Measurements from ENCODE around the gene DYNLT5. TPM values are rescaled to one million over a fixed set of nuclear protein-coding genes. Genes with fewer than 3 reads are reported as not detected.

DYNLT5 gene
- total RNA-seq, 2 experiments from 2014 or later: not detected

- no peak overlapping the region for H3K27ac Mint-ChIP-seq
- ATAC-seq (ENCODE audit: low read depth) (no peak), DNase-seq (no peak)
- peaks cover 6% of the 10 kb centered on the region for H3K27me3 Mint-ChIP-seq
- POLR2A ChIA-PET: no interaction called here
- peaks cover 1% of the 10 kb centered on the region for H3K4me1 Mint-ChIP-seq
- H3K36me3 Mint-ChIP-seq: peaks cover 3% of the 10 kb centered on the region
- H3K9me3 Mint-ChIP-seq: no peaks in the 10 kb centered on the region
- H3K4me3 Mint-ChIP-seq: no peak overlapping the region
Observed at GRCh38 chr1:66761221-66761620, 9.0 kb downstream of the DYNLT5 start.

- peaks cover 10% of the 10 kb centered on the region for H3K4me1 Mint-ChIP-seq
- DNase-seq: no peak
- peaks cover 2% of the 10 kb centered on the region for H3K27me3 Mint-ChIP-seq
- peak; percentile 53 for ATAC-seq (ENCODE audit: low read depth)
- no peaks in the 10 kb centered on the region for H3K9me3 Mint-ChIP-seq
- no peak overlapping the region for H3K4me3 Mint-ChIP-seq
- H3K27ac Mint-ChIP-seq: no peak overlapping the region
- H3K36me3 Mint-ChIP-seq: peaks cover 1% of the 10 kb centered on the region
- POLR2A ChIA-PET: interaction anchor here (0.5 to 0.8 kb wide), 2 partner anchors 160 to 769 kb away, joined by 3 read pairs; partner anchors contain the start of genes DNAI4 and MIER1
Observed at GRCh38 chr1:66764994-66765578, 12.8 kb downstream of the DYNLT5 start.

GRCh38 chr1:66767626-66768025 lies 15.4 kb downstream of the DYNLT5 start:
- no peaks in the 10 kb centered on the region for H3K36me3 Mint-ChIP-seq
- no peak overlapping the region for H3K27ac Mint-ChIP-seq
- ATAC-seq (ENCODE audit: low read depth) (no peak), DNase-seq (no peak)
- H3K9me3 Mint-ChIP-seq: no peaks in the 10 kb centered on the region
- POLR2A ChIA-PET: no interaction called here
- no peak overlapping the region for H3K4me3 Mint-ChIP-seq
- H3K4me1 Mint-ChIP-seq: peaks cover 18% of the 10 kb centered on the region
- H3K27me3 Mint-ChIP-seq: no peaks in the 10 kb centered on the region

GRCh38 chr1:66768965-66769364 lies 16.7 kb downstream of the DYNLT5 start:
- no peak for ATAC-seq (ENCODE audit: low read depth)
- POLR2A ChIA-PET: interaction anchor here (0.8 kb wide), 1 partner anchor 161 kb away, joined by 3 read pairs; no protein-coding TSS in a partner anchor

GRCh38 chr1:66769512-66770229 lies 17.4 kb downstream of the DYNLT5 start:
- no peaks in the 10 kb centered on the region for H3K36me3 Mint-ChIP-seq
- POLR2A ChIA-PET: interaction anchor here (0.8 kb wide), 2 partner anchors 155 to 160 kb away, joined by 3 to 4 read pairs; partner anchors contain the start of genes DNAI4 and MIER1
- ATAC-seq (ENCODE audit: low read depth) (peak; percentile 77), DNase-seq (no peak)
- no peaks in the 10 kb centered on the region for H3K9me3 Mint-ChIP-seq
- H3K4me1 Mint-ChIP-seq: peaks cover 18% of the 10 kb centered on the region
- peak overlapping the region; percentile 63 for H3K27ac Mint-ChIP-seq
- H3K27me3 Mint-ChIP-seq: no peaks in the 10 kb centered on the region
- H3K4me3 Mint-ChIP-seq: peak overlapping the region; percentile 72

More at GRCh38 chr1:66768965-66769364, 16.7 kb downstream of the DYNLT5 start:
- H3K4me3 Mint-ChIP-seq: peak overlapping the region; percentile 72
- H3K27ac Mint-ChIP-seq: peak overlapping the region; percentile 63
- no peaks in the 10 kb centered on the region for H3K27me3 Mint-ChIP-seq
- peaks cover 18% of the 10 kb centered on the region for H3K4me1 Mint-ChIP-seq
- no peak for DNase-seq
- H3K36me3 Mint-ChIP-seq: no peaks in the 10 kb centered on the region
- no peaks in the 10 kb centered on the region for H3K9me3 Mint-ChIP-seq

- H3K36me3 Mint-ChIP-seq: no peaks in the 10 kb centered on the region
- DNase-seq: no peak
- H3K4me1 Mint-ChIP-seq: peaks cover 18% of the 10 kb centered on the region
- H3K27me3 Mint-ChIP-seq: no peaks in the 10 kb centered on the region
- peak overlapping the region; percentile 2 for H3K27ac Mint-ChIP-seq
- POLR2A ChIA-PET: interaction anchor here (0.8 kb wide), 1 partner anchor 154 kb away, joined by 4 read pairs; the partner anchor contains the start of genes DNAI4 and MIER1
- H3K4me3 Mint-ChIP-seq: peak overlapping the region; percentile 72
- no peak for ATAC-seq (ENCODE audit: low read depth)
- H3K9me3 Mint-ChIP-seq: no peaks in the 10 kb centered on the region
Observed at GRCh38 chr1:66770240-66770639, 18.0 kb downstream of the DYNLT5 start.

- H3K27ac Mint-ChIP-seq: no peak overlapping the region
- H3K27me3 Mint-ChIP-seq: no peaks in the 10 kb centered on the region
- no peak for DNase-seq
- no peak overlapping the region for H3K4me3 Mint-ChIP-seq
- POLR2A ChIA-PET: no interaction called here
- peaks cover 18% of the 10 kb centered on the region for H3K4me1 Mint-ChIP-seq
- ATAC-seq (ENCODE audit: low read depth): no peak
- H3K9me3 Mint-ChIP-seq: no peaks in the 10 kb centered on the region
- H3K36me3 Mint-ChIP-seq: no peaks in the 10 kb centered on the region
Observed at GRCh38 chr1:66770694-66771093, 18.4 kb downstream of the DYNLT5 start.

GRCh38 chr1:66773227-66773626 lies 21.0 kb downstream of the DYNLT5 start:
- Mint-ChIP-seq H3K27ac (no peak overlapping the region), H3K4me3 (no peak overlapping the region), H3K36me3 (no peaks in the 10 kb centered on the region), H3K4me1 (peaks cover 18% of the 10 kb centered on the region), H3K27me3 (no peaks in the 10 kb centered on the region), H3K9me3 (no peaks in the 10 kb centered on the region)
- no peak for ATAC-seq (ENCODE audit: low read depth)
- no peak for DNase-seq
- POLR2A ChIA-PET: no interaction called here

- POLR2A ChIA-PET: no interaction called here
- Mint-ChIP-seq H3K9me3 (no peaks in the 10 kb centered on the region), H3K27ac (no peak overlapping the region), H3K4me1 (peaks cover 11% of the 10 kb centered on the region), H3K36me3 (no peaks in the 10 kb centered on the region), H3K27me3 (no peaks in the 10 kb centered on the region), H3K4me3 (no peak overlapping the region)
- DNase-seq: no peak
- ATAC-seq (ENCODE audit: low read depth): no peak
Observed at GRCh38 chr1:66774438-66774837, 22.2 kb downstream of the DYNLT5 start.

- Mint-ChIP-seq H3K4me3 (no peak overlapping the region), H3K4me1 (peaks cover 3% of the 10 kb centered on the region), H3K27me3 (no peaks in the 10 kb centered on the region), H3K36me3 (peaks cover 1% of the 10 kb centered on the region), H3K9me3 (peaks cover 3% of the 10 kb centered on the region), H3K27ac (no peak overlapping the region)
- DNase-seq: no peak
- no peak for ATAC-seq (ENCODE audit: low read depth)
- POLR2A ChIA-PET: no interaction called here
Observed at GRCh38 chr1:66775646-66776045, 23.4 kb downstream of the DYNLT5 start.

- Mint-ChIP-seq H3K36me3 (peaks cover 1% of the 10 kb centered on the region), H3K9me3 (peaks cover 4% of the 10 kb centered on the region), H3K4me3 (no peak overlapping the region), H3K27ac (no peak overlapping the region), H3K4me1 (no peaks in the 10 kb centered on the region), H3K27me3 (no peaks in the 10 kb centered on the region)
- POLR2A ChIA-PET: no interaction called here
- DNase-seq (no peak), ATAC-seq (ENCODE audit: low read depth) (no peak)
Observed at GRCh38 chr1:66777831-66778230, 25.6 kb downstream of the DYNLT5 start.

- DNase-seq: no peak
- Mint-ChIP-seq H3K9me3 (peaks cover 4% of the 10 kb centered on the region), H3K27ac (no peak overlapping the region), H3K36me3 (peaks cover 1% of the 10 kb centered on the region), H3K27me3 (no peaks in the 10 kb centered on the region), H3K4me3 (no peak overlapping the region), H3K4me1 (no peaks in the 10 kb centered on the region)
- ATAC-seq (ENCODE audit: low read depth): no peak
- POLR2A ChIA-PET: no interaction called here
Observed at GRCh38 chr1:66778266-66778665, 26.0 kb downstream of the DYNLT5 start.

GRCh38 chr1:66778969-66779368 lies 26.7 kb downstream of the DYNLT5 start:
- Mint-ChIP-seq H3K36me3 (peaks cover 1% of the 10 kb centered on the region), H3K4me1 (no peaks in the 10 kb centered on the region), H3K4me3 (no peak overlapping the region), H3K27me3 (no peaks in the 10 kb centered on the region), H3K9me3 (peaks cover 4% of the 10 kb centered on the region), H3K27ac (no peak overlapping the region)
- no peak for ATAC-seq (ENCODE audit: low read depth)
- no peak for DNase-seq
- POLR2A ChIA-PET: no interaction called here

- no peak overlapping the region for H3K27ac Mint-ChIP-seq
- peaks cover 4% of the 10 kb centered on the region for H3K9me3 Mint-ChIP-seq
- no peak for ATAC-seq (ENCODE audit: low read depth)
- POLR2A ChIA-PET: no interaction called here
- no peak for DNase-seq
- H3K4me1 Mint-ChIP-seq: no peaks in the 10 kb centered on the region
- no peaks in the 10 kb centered on the region for H3K27me3 Mint-ChIP-seq
- H3K4me3 Mint-ChIP-seq: no peak overlapping the region
- H3K36me3 Mint-ChIP-seq: peaks cover 3% of the 10 kb centered on the region
Observed at GRCh38 chr1:66779475-66780078, 27.3 kb downstream of the DYNLT5 start.

Data from activated naive CD8-positive, alpha-beta T cell treated with anti-CD3 and anti-CD28 coated beads, Interleukin-2, amount 10 ng/mL, durations not matched to agents 7 days and 5 days (primary cell).